Calu3 (cell line): ENCODE data around the gene HOXB13. TPM values are rescaled to one million over a fixed set of nuclear protein-coding genes. Genes with fewer than 3 reads are reported as not detected.

Source experiments
- BruUV-seq: library from RNA; stranded (reverse); fragments of 400-500 nt; replicated peaks from 2 replicates; lab custom pipeline; 2021; lab: Mats Ljungman, UMichigan
- CTCF ChIA-PET: fragments of 300-600 bp; sonication (Branson Sonifier 250); formaldehyde crosslinking; loops from one replicate; lab custom pipeline; 2022; ENCODE audit warnings: antibody characterized with exemption; lab: Charles Lee
- DNase-seq: peaks from one replicate; pipeline ENCODE4 v3.0.0; 2022
- H3K27ac Mint-ChIP-seq: one replicate; pipeline ENCODE4 v1.8.0; 2022; ENCODE audit warnings: mixed read lengths; ENCODE audit not compliant: unreplicated experiment
- H3K27me3 Mint-ChIP-seq: one replicate; pipeline ENCODE4 v1.8.0; 2022; ENCODE audit warnings: mixed read lengths; ENCODE audit not compliant: unreplicated experiment
- H3K36me3 Mint-ChIP-seq: one replicate; pipeline ENCODE4 v1.8.0; 2022; ENCODE audit warnings: mild to moderate bottlenecking, moderate library complexity, mixed read lengths; ENCODE audit not compliant: insufficient read depth, unreplicated experiment
- H3K4me1 Mint-ChIP-seq: one replicate; pipeline ENCODE4 v1.8.0; 2022; ENCODE audit warnings: mild to moderate bottlenecking, low read depth, mixed read lengths; ENCODE audit not compliant: unreplicated experiment
- H3K4me3 Mint-ChIP-seq: one replicate; pipeline ENCODE4 v1.8.0; 2022; ENCODE audit warnings: mild to moderate bottlenecking, low read depth, moderate library complexity, mixed read lengths; ENCODE audit not compliant: unreplicated experiment
- H3K9me3 Mint-ChIP-seq: one replicate; pipeline ENCODE4 v1.8.0; 2022; ENCODE audit warnings: low read depth, mixed read lengths; ENCODE audit not compliant: unreplicated experiment
- intact Hi-C: fragments of 100-400 bp; cut with micrococcal nuclease; formaldehyde crosslinking; loops from one replicate; pipeline ENCODE4 v1.10.0; 2022; ENCODE audit not compliant: unreplicated experiment
- total RNA-seq: library from RNA; stranded (reverse); gene quantifications from 2 replicates; pipeline ENCODE4 v1.2.3, GENCODE V29; 2022
- TF ChIP-seq, protein P1 (sequence below): fragments of 200-600 bp; IDR thresholded peaks from one replicate; pipeline ENCODE4 v1.8.0; 2022; ENCODE audit warnings: antibody characterized with exemption; ENCODE audit not compliant: unreplicated experiment

The HOXB13 gene
- total RNA-seq, 1 experiment from 2014 or later = 1.1 TPM

DNA sequence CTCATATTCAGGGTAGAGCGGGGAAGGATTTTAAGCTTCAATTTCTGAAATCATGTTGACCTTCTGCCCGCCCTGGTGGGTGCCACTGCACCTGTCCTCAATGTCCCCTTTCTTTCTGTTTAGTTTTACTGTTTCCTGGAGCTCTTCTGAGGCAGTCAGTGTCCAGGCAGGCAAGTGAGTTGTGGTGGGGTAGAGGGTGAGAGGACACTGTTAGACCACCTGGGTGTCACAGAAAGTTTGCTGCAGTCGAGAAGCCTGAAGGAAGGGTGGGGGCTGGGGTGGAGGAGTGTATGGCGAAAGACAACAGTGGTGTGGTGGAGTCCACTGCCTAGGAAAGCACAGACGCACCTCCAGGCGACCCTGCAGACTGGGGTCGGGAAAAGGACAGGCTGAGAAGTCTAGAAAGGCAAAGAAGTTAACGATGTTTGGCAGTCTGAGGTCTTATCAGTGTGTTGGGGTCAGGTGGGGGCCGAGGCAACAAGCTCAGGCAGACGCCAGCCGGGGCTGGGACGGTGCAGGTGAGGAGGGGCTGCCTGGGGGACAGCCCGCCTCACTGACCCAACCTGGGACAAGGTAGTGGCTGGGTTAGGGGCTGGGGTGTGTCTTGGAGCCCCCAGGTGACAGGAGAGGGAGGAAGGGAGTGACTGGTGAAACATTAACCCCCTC is 23.3 kb upstream of the HOXB13 start:
- H3K9me3 Mint-ChIP-seq = no peaks in the 10 kb centered on the region
- CTCF ChIA-PET = interaction anchor here (0.5 to 1.6 kb wide), 8 partner anchors 12 to 650 kb away, joined by 3 to 7 read pairs (median 4); no protein-coding TSS in a partner anchor
- TF ChIP-seq, protein P1, sequence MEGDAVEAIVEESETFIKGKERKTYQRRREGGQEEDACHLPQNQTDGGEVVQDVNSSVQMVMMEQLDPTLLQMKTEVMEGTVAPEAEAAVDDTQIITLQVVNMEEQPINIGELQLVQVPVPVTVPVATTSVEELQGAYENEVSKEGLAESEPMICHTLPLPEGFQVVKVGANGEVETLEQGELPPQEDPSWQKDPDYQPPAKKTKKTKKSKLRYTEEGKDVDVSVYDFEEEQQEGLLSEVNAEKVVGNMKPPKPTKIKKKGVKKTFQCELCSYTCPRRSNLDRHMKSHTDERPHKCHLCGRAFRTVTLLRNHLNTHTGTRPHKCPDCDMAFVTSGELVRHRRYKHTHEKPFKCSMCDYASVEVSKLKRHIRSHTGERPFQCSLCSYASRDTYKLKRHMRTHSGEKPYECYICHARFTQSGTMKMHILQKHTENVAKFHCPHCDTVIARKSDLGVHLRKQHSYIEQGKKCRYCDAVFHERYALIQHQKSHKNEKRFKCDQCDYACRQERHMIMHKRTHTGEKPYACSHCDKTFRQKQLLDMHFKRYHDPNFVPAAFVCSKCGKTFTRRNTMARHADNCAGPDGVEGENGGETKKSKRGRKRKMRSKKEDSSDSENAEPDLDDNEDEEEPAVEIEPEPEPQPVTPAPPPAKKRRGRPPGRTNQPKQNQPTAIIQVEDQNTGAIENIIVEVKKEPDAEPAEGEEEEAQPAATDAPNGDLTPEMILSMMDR = no peak
- DNase-seq = no peak
- intact Hi-C loops = no loop called here
- H3K36me3 Mint-ChIP-seq = no peaks in the 10 kb centered on the region
- no peak overlapping the region for H3K27ac Mint-ChIP-seq
- no TSS peak for BruUV-seq
- peaks cover 30% of the 10 kb centered on the region for H3K4me1 Mint-ChIP-seq
- H3K4me3 Mint-ChIP-seq = no peak overlapping the region
- peaks cover 96% of the 10 kb centered on the region for H3K27me3 Mint-ChIP-seq

DNA sequence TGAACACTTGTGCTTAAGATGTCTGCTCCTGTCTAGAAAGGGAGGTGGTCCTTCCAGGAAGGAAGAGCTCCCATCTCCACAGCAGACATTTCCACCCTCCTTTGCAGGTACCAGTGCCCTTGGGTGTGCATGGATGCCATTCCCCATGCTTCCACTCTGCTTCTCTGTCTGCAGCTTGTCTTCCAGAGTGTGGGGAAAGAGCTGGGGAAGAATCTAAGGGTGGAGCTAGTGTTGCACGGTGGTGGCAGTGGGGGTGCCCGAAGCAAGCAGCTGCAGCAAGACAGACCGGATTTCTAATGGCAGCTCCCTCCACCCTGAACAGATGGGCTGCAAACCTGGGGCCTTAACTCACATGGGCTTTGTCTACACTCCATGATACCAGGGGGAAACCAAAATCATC is 22.6 kb upstream of the HOXB13 start:
- no peaks in the 10 kb centered on the region for H3K36me3 Mint-ChIP-seq
- intact Hi-C loops = no loop called here
- CTCF ChIA-PET = interaction anchor here (0.5 to 1.6 kb wide), 6 partner anchors 17 to 649 kb away, joined by 3 to 7 read pairs (median 3); no protein-coding TSS in a partner anchor
- H3K9me3 Mint-ChIP-seq = no peaks in the 10 kb centered on the region
- H3K27me3 Mint-ChIP-seq = peaks cover 96% of the 10 kb centered on the region
- H3K27ac Mint-ChIP-seq = no peak overlapping the region
- H3K4me1 Mint-ChIP-seq = peaks cover 30% of the 10 kb centered on the region
- no peak overlapping the region for H3K4me3 Mint-ChIP-seq
- TF ChIP-seq, protein P1 = no peak
- no TSS peak for BruUV-seq
- DNase-seq = no peak

DNA sequence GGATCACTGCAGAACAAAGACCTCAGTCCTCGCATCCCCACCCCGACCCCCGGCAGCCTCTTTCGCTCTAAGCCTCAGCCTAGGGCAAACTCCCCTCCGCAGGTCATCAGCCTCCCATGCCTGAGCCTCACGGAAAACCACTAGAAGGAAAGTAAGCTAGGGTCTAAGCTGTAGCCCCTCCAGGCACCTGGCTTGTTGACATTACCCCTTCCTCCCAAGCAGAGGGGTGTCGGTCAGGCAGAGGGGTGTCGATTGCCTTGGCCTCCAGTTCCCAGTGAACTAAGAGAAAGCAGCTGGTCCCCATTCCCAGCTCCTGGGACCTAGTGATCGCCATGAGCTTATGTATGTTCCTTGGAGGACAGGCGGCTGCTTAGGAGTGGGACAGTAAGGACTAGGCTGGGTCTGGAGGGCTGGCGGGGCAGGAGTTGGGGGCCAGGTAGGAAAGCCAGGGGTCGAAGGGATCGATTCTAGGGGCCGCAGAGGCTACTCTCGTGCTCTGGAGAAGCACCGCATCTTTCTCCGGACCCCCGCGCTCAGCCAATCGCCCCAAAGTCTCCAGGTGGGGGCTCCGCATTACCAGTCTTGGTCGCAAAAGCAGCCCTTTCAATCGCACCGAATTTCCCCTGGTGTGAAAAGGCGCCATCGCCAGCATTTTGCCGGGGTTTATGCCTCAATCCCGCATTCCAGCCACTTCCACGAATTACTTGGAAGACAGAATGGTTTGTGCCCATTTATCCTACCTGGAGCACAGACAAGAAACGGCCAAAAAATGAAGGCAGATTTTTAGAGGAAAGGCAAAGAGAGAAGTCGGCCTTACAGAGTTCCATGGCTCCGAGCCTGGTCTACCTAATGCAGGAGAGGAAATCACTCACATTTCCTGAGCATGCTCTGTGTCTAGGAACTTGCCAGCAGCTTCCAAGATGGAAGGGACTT is 21.3 kb upstream of the HOXB13 start:
- Mint-ChIP-seq H3K27me3 (peaks cover 96% of the 10 kb centered on the region), H3K4me1 (peaks cover 30% of the 10 kb centered on the region), H3K36me3 (no peaks in the 10 kb centered on the region), H3K4me3 (no peak overlapping the region), H3K9me3 (no peaks in the 10 kb centered on the region), H3K27ac (no peak overlapping the region)
- no TSS peak for BruUV-seq
- TF ChIP-seq, protein P1 = no peak
- DNase-seq = no peak
- CTCF ChIA-PET = interaction anchor here (1.1 to 1.6 kb wide), 2 partner anchors 15 to 18 kb away, joined by 3 to 7 read pairs; no protein-coding TSS in a partner anchor
- intact Hi-C loops = no loop called here

DNA sequence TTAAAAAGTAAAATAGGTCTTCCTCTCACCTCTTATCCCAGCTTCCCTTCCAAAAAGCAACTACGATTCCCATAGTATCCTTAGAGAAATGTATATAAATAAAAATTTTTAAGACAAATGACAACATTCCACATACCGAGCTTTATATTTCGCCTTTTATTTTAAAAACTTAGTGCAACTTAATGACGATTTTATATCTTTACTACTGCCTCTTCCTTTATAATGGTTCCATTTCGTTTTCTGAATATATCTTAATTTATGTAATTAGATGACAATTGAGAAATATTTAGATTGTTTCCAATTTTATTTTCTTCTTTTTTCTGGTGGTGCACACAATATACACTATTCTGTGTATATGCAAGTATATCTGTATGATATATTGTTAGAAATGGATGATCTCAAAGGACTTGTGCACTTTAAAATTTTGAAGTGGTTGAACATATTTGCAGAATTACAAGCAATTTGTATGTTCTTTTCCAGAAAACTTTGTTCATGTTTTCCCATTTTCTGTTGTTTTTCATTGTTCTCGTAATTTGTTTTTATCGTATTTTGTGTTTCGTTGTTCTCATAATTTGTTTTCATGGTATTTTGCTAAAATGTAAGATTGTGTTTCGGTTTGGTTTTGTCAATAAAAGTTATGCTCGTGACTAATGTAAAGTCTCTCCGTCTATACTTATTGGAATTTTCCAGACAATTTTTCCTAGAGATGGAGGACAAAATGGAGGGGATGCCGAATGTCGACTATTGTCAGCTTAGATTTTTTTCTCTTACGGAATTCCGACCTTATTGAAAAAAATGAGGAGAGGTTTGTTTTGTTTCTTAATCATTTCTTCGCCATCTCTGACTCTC is 20.4 kb upstream of the HOXB13 start:
- intact Hi-C loops = no loop called here
- CTCF ChIA-PET = interaction anchor here (0.6 to 1.1 kb wide), 2 partner anchors 14 to 18 kb away, joined by 3 to 6 read pairs; no protein-coding TSS in a partner anchor
- no peaks in the 10 kb centered on the region for H3K36me3 Mint-ChIP-seq
- no TSS peak for BruUV-seq
- H3K9me3 Mint-ChIP-seq = no peaks in the 10 kb centered on the region
- H3K4me1 Mint-ChIP-seq = peaks cover 27% of the 10 kb centered on the region
- H3K4me3 Mint-ChIP-seq = no peak overlapping the region
- no peak overlapping the region for H3K27ac Mint-ChIP-seq
- H3K27me3 Mint-ChIP-seq = peaks cover 96% of the 10 kb centered on the region
- TF ChIP-seq, protein P1 = no peak
- DNase-seq = no peak
